H9 (cell line): ENCODE results near the gene RBFOX1. TPM values are rescaled to one million over a fixed set of nuclear protein-coding genes. Genes with fewer than 3 reads are reported as not detected.

Experiments used
- DNase-seq: peaks from one replicate; pipeline ENCODE4 v3.0.0-alpha.2; 2017
- H2AFZ ChIP-seq: one replicate; pipeline ENCODE4 v1.6.1; 2013; ENCODE audit warnings: mild to moderate bottlenecking, low read length, control low read depth, moderate library complexity
- H2AK5ac ChIP-seq: 2 replicates; pipeline ENCODE4 v1.6.1; 2013; ENCODE audit warnings: low read length, control low read depth, mixed read lengths; ENCODE audit not compliant: insufficient read length
- H2BK120ac ChIP-seq: one replicate; pipeline ENCODE4 v1.6.1; 2013; ENCODE audit warnings: low read depth, mild to moderate bottlenecking, low read length, control low read depth, inconsistent platforms; ENCODE audit not compliant: poor library complexity, severe bottlenecking
- H2BK12ac ChIP-seq: 2 replicates; pipeline ENCODE4 v1.6.1; 2013; ENCODE audit warnings: low read length, control low read depth, mixed read lengths, low read depth; ENCODE audit not compliant: insufficient read length
- H2BK15ac ChIP-seq: 2 replicates; pipeline ENCODE4 v1.6.1; 2013; ENCODE audit warnings: low read depth, low read length, control low read depth
- H2BK20ac ChIP-seq: one replicate; pipeline ENCODE4 v1.6.1; 2013; ENCODE audit warnings: low read depth, mild to moderate bottlenecking, low read length, control low read depth, inconsistent platforms; ENCODE audit not compliant: poor library complexity, severe bottlenecking
- H2BK5ac ChIP-seq: 2 replicates; pipeline ENCODE4 v1.6.1; 2013; ENCODE audit warnings: low read length, control low read depth, mixed read lengths; ENCODE audit not compliant: insufficient read length
- H3K14ac ChIP-seq: 2 replicates; pipeline ENCODE4 v1.6.1; 2013; ENCODE audit warnings: low read length, control low read depth; ENCODE audit not compliant: insufficient read depth
- H3K18ac ChIP-seq: 2 replicates; pipeline ENCODE4 v1.6.1; 2013; ENCODE audit warnings: low read depth, mild to moderate bottlenecking, mixed read lengths, low read length, control low read depth; ENCODE audit not compliant: insufficient read length
- H3K23ac ChIP-seq: 2 replicates; pipeline ENCODE4 v1.6.1; 2013; ENCODE audit warnings: low read length, control low read depth, mixed read lengths, low read depth; ENCODE audit not compliant: insufficient read length
- H3K23me2 ChIP-seq: 2 replicates; pipeline ENCODE4 v1.6.1; 2013; ENCODE audit warnings: low read depth, mild to moderate bottlenecking, mixed read lengths, low read length, control low read depth; ENCODE audit not compliant: insufficient read length, poor library complexity, severe bottlenecking
- H3K27ac ChIP-seq: 2 replicates; pipeline ENCODE4 v1.5.1; 2013; ENCODE audit warnings: low read length, control low read depth, mixed read lengths, low read depth; ENCODE audit not compliant: insufficient read length
- H3K27me3 ChIP-seq: 2 replicates; pipeline ENCODE4 v1.6.1; 2013; ENCODE audit warnings: low read length, control low read depth, inconsistent platforms; ENCODE audit not compliant: insufficient read depth
- H3K4ac ChIP-seq: 2 replicates; pipeline ENCODE4 v1.6.1; 2013; ENCODE audit warnings: low read depth, mild to moderate bottlenecking, control low read depth, inconsistent platforms, low read length, moderate library complexity
- H3K4me1 ChIP-seq: 2 replicates; pipeline ENCODE4 v1.6.1; 2013; ENCODE audit warnings: low read length, control low read depth, inconsistent platforms; ENCODE audit not compliant: insufficient read depth
- H3K4me2 ChIP-seq: 2 replicates; pipeline ENCODE4 v1.6.1; 2013; ENCODE audit warnings: low read length, control low read depth, mixed read lengths; ENCODE audit not compliant: insufficient read length, insufficient read depth
- H3K56ac ChIP-seq: 2 replicates; pipeline ENCODE4 v1.6.1; 2013; ENCODE audit warnings: low read depth, mild to moderate bottlenecking, mixed read lengths, low read length, control low read depth; ENCODE audit not compliant: insufficient read length
- H3K79me1 ChIP-seq: 2 replicates; pipeline ENCODE4 v1.6.1; 2013; ENCODE audit warnings: low read depth, mild to moderate bottlenecking, moderate library complexity, low read length, control low read depth, inconsistent platforms; ENCODE audit not compliant: insufficient read depth, poor library complexity, severe bottlenecking
- H3K79me2 ChIP-seq: 2 replicates; pipeline ENCODE4 v1.6.1; 2013; ENCODE audit warnings: low read length, control low read depth, inconsistent platforms; ENCODE audit not compliant: insufficient read depth
- H3K9ac ChIP-seq: 2 replicates; pipeline ENCODE4 v1.6.1; 2013; ENCODE audit warnings: low read length, control low read depth, mixed read lengths; ENCODE audit not compliant: insufficient read length; ENCODE audit errors: extremely low read depth
- H3K9me3 ChIP-seq: one replicate; pipeline ENCODE4 v1.6.1; 2013; ENCODE audit warnings: low read depth, low read length, inconsistent platforms; ENCODE audit not compliant: control insufficient read depth
- H3T11ph ChIP-seq: one replicate; pipeline ENCODE4 v1.6.1; 2013; ENCODE audit warnings: mild to moderate bottlenecking, low read length, control low read depth, inconsistent platforms
- H4K20me1 ChIP-seq: one replicate; pipeline ENCODE4 v1.6.1; 2013; ENCODE audit not compliant: control insufficient read depth, insufficient read length, insufficient read depth
- H4K5ac ChIP-seq: 2 replicates; pipeline ENCODE4 v1.6.1; 2013; ENCODE audit warnings: low read depth, mild to moderate bottlenecking, mixed read lengths, low read length, control low read depth; ENCODE audit not compliant: insufficient read length
- H4K8ac ChIP-seq: replicated peaks from 2 replicates; pipeline ENCODE4 v1.6.1; 2013; ENCODE audit warnings: low read length, control low read depth, mixed read lengths, low read depth; ENCODE audit not compliant: insufficient read length
- H4K91ac ChIP-seq: 2 replicates; pipeline ENCODE4 v1.6.1; 2013; ENCODE audit warnings: low read depth, mild to moderate bottlenecking, moderate library complexity, mixed read lengths, low read length, control low read depth; ENCODE audit not compliant: insufficient read length
- H3K27ac Mint-ChIP-seq, 3 experiments: 2 replicates in 2 of 3; 3 replicates in 1 of 3; pipeline ENCODE4 v1.8.0; 2020 to 2021; ENCODE audit warnings: mixed read lengths in 3 of 3, mild to moderate bottlenecking in 1 of 3, moderate library complexity in 1 of 3
- H3K27me3 Mint-ChIP-seq: 2 replicates; pipeline ENCODE4 v1.8.0; 2021; ENCODE audit warnings: low read depth, mild to moderate bottlenecking, moderate library complexity, mixed read lengths
- H3K36me3 Mint-ChIP-seq, 3 experiments: 2 replicates in 2 of 3; 3 replicates in 1 of 3; pipeline ENCODE4 v1.8.0; 2020 to 2021; ENCODE audit warnings: low read depth in 3 of 3, mixed read lengths in 3 of 3; ENCODE audit not compliant: insufficient read depth in 1 of 3
- H3K4me1 Mint-ChIP-seq, 2 experiments: 2 replicates each; pipeline ENCODE4 v1.8.0; 2020; ENCODE audit warnings: mixed read lengths in 2 of 2
- H3K4me3 Mint-ChIP-seq, 2 experiments: 2 replicates in 1 of 2; 3 replicates in 1 of 2; pipeline ENCODE4 v1.8.0; 2020 to 2021; ENCODE audit warnings: mild to moderate bottlenecking in 2 of 2, mixed read lengths in 2 of 2, moderate library complexity in 1 of 2
- H3K9me3 Mint-ChIP-seq, 2 experiments: 2 replicates in 1 of 2; 3 replicates in 1 of 2; pipeline ENCODE4 v1.8.0; 2020; ENCODE audit warnings: mild to moderate bottlenecking in 2 of 2, mixed read lengths in 2 of 2, moderate library complexity in 1 of 2
- WGBS: extraction: QIAGEN DNeasy Blood & Tissue Kit; methylation state at CpG from one replicate; pipeline ENCODE4 v1.1.7; 2013; ENCODE audit warnings: missing lambda C conversion rate, low lambda C conversion rate, mixed read lengths; ENCODE audit not compliant: insufficient read length; ENCODE audit errors: extremely low coverage; 5-methylcytosine and 5-hydroxymethylcytosine counted together
- total RNA-seq: library from RNA; stranded (reverse); gene quantifications from 2 replicates; pipeline ENCODE4 v1.2.1, GENCODE V29; 2021
- TF ChIP-seq, protein P1 (sequence below): fragments of 200-600 bp; sonication (generic); conservative IDR thresholded peaks from 3 replicates; pipeline ENCODE4 v1.8.0; 2021; ENCODE audit warnings: antibody characterized with exemption, mild to moderate bottlenecking

The RBFOX1 gene
- total RNA-seq, 1 experiment from 2014 or later = 2.0 TPM

DNA sequence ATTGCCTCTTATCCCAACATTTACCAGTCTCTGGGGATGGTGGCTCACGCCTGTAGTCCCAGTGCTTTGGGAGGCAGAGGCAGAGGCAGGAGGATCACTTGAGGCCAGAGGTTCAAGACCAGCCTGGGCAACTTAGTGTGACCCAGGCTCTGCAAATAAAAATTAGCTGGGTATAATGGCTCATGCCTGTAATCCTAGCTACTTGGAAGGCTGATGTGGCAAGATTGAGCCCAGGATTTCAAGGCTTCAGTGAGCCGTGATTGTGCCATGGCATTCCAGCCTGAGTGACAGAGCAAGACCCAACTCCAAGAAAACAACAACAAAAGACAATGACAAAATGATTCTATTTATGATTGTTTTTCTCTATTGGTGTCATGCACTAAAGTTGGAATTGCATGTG, 244.9 kb downstream of the RBFOX1 start:
- Histone ChIP-seq H4K91ac (no peak overlapping the region), H3K27me3 (no peaks in the 10 kb centered on the region), H3K56ac (no peak overlapping the region), H3K23ac (no peak overlapping the region), H3K14ac (no peak overlapping the region), H2BK120ac (no peak overlapping the region), H2BK12ac (no peak overlapping the region), H3K23me2 (no peaks in the 10 kb centered on the region), H2BK20ac (no peak overlapping the region), H2BK15ac (no peak overlapping the region), H2AK5ac (no peak overlapping the region), H3T11ph (no peak overlapping the region), H4K20me1 (no peaks in the 10 kb centered on the region), H3K9ac (no peak overlapping the region), H2BK5ac (no peak overlapping the region), H3K4ac (no peak overlapping the region), H3K79me2 (no peaks in the 10 kb centered on the region), H4K5ac (no peak overlapping the region), H3K4me2 (no peak overlapping the region), H4K8ac (no peak overlapping the region), H3K27ac (no peak overlapping the region), H3K4me1 (no peaks in the 10 kb centered on the region), H3K9me3 (no peaks in the 10 kb centered on the region), H2AFZ (no peak overlapping the region), H3K18ac (no peak overlapping the region), H3K79me1 (no peaks in the 10 kb centered on the region)
- no CpG with 5 or more reads among the region's 2 CpGs for WGBS
- H3K4me1 Mint-ChIP-seq = no peaks in the 10 kb centered on the region; a peak in 1 of 4 replicates
- DNase-seq = no peak
- H3K27me3 Mint-ChIP-seq = peaks cover 3% of the 10 kb centered on the region; the same call in 1 of the 2 replicates
- TF ChIP-seq, protein P1, sequence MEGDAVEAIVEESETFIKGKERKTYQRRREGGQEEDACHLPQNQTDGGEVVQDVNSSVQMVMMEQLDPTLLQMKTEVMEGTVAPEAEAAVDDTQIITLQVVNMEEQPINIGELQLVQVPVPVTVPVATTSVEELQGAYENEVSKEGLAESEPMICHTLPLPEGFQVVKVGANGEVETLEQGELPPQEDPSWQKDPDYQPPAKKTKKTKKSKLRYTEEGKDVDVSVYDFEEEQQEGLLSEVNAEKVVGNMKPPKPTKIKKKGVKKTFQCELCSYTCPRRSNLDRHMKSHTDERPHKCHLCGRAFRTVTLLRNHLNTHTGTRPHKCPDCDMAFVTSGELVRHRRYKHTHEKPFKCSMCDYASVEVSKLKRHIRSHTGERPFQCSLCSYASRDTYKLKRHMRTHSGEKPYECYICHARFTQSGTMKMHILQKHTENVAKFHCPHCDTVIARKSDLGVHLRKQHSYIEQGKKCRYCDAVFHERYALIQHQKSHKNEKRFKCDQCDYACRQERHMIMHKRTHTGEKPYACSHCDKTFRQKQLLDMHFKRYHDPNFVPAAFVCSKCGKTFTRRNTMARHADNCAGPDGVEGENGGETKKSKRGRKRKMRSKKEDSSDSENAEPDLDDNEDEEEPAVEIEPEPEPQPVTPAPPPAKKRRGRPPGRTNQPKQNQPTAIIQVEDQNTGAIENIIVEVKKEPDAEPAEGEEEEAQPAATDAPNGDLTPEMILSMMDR = no peak
- no peak overlapping the region for H3K27ac Mint-ChIP-seq
- H3K4me3 Mint-ChIP-seq = no peak overlapping the region
- H3K36me3 Mint-ChIP-seq = no peaks in the 10 kb centered on the region
- H3K9me3 Mint-ChIP-seq = no peaks in the 10 kb centered on the region
